Subcutaneous abdominal adipose tissue (tissue), 5 donors: ENCODE measurements around the gene RALB.

Experiments
- H3K27ac ChIP-seq: one replicate; pipeline ENCODE4 v1.7.0; 2013; ENCODE audit warnings: low read depth, mild to moderate bottlenecking, inconsistent platforms, low read length, moderate library complexity
- H3K27me3 ChIP-seq, 5 donors: one replicate each; pipeline ENCODE4 v1.7.0; 2013; ENCODE audit warnings: low read length in 5 of 5, inconsistent platforms in 1 of 5; ENCODE audit not compliant: control insufficient read depth in 5 of 5, insufficient read depth in 4 of 5
- H3K36me3 ChIP-seq, 5 donors: one replicate each; pipeline ENCODE4 v1.7.0; 2013; ENCODE audit warnings: low read length in 5 of 5; ENCODE audit not compliant: control insufficient read depth in 5 of 5, insufficient read depth in 5 of 5
- H3K4me1 ChIP-seq, 5 donors: one replicate each; pipeline ENCODE4 v1.7.0; 2013; ENCODE audit warnings: low read length in 5 of 5, mild to moderate bottlenecking in 3 of 5, moderate library complexity in 1 of 5; ENCODE audit not compliant: control insufficient read depth in 5 of 5, insufficient read depth in 5 of 5
- H3K4me3 ChIP-seq, 5 donors: one replicate each; pipeline ENCODE4 v1.7.0; 2013; ENCODE audit warnings: low read length in 5 of 5, low read depth in 1 of 5
- H3K9ac ChIP-seq, 5 donors: one replicate each; pipeline ENCODE4 v1.7.0; 2013; ENCODE audit warnings: low read length in 5 of 5, mild to moderate bottlenecking in 4 of 5, moderate library complexity in 3 of 5
- H3K9me3 ChIP-seq, 5 donors: one replicate each; pipeline ENCODE4 v1.7.0; 2013; ENCODE audit warnings: low read length in 5 of 5; ENCODE audit not compliant: control insufficient read depth in 5 of 5
- donor health status: healthy.
- donor health status: healthy.
- donor health status: healthy.
- donor health status: healthy.
- donor health status: healthy.

Gene RALB

DNA sequence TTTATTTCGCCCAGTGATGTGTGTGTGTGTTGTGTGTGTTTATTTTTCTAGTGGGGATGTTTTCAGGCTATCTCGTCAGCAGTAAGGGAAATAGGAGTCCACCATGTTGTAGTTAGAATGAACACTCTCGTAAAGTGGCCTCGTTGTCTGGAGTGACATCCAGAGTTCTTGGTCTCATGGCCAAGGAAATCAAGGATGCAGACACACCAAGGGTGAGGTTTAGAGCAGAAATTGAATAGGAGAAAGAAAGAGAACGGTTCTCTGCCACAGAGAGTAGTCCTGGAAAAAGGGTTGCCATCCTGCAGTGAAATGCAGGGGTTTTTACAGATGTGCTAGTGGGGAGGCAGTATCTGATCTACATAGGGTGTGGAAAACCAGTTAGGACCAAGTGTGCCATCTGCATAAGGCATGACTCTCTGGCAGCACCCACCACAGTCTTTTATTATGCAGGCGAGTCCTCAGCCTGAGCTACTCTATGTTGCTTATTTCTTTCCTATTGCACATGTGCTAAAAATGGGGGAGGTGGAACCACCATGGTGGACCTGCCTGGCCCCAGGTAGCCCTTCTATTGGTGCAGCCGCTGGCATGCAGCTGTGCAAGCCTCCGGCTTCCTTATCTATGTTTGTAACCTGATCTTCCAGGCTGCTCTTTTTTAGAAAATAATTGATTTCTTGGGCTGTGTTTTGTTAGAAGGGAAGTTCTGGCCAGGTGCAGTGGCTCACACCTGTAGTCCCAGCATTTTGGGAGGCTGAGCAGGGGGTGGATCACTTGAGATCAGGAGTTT, 23.2 kb downstream of the RALB start:
- Histone ChIP-seq H3K4me1 (peaks cover 0 to 29% (median 18%) of the 10 kb centered on the region in 5 donors), H3K27ac (no peak overlapping the region), H3K27me3 (no peaks in the 10 kb centered on the region), H3K9me3 (peaks cover 0 to 3% (median 0%) of the 10 kb centered on the region in 5 donors), H3K36me3 (peaks cover 0 to 17% (median 15%) of the 10 kb centered on the region in 5 donors), H3K4me3 (no peak overlapping the region), H3K9ac (no peak overlapping the region)

GRCh38 chr2:120277505-120278205, 25.0 kb downstream of the RALB start:
- H3K4me1 ChIP-seq: peaks cover 0 to 29% (median 18%) of the 10 kb centered on the region in 5 donors
- H3K9me3 ChIP-seq: peaks cover 0 to 3% (median 0%) of the 10 kb centered on the region in 5 donors
- H3K9ac ChIP-seq: no peak overlapping the region
- H3K36me3 ChIP-seq: peaks cover 0 to 26% (median 16%) of the 10 kb centered on the region in 5 donors
- H3K27ac ChIP-seq: no peak overlapping the region
- H3K4me3 ChIP-seq: no peak overlapping the region
- no peaks in the 10 kb centered on the region for H3K27me3 ChIP-seq

- Histone ChIP-seq H3K27ac (no peak overlapping the region), H3K9ac (no peak overlapping the region), H3K4me1 (peaks cover 0 to 29% (median 18%) of the 10 kb centered on the region in 5 donors), H3K27me3 (no peaks in the 10 kb centered on the region), H3K4me3 (no peak overlapping the region), H3K36me3 (peaks cover 0 to 26% (median 16%) of the 10 kb centered on the region in 5 donors), H3K9me3 (peaks cover 0 to 3% (median 0%) of the 10 kb centered on the region in 5 donors)
Measured at GRCh38 chr2:120278901-120279300, 26.2 kb downstream of the RALB start.

GRCh38 chr2:120279708-120280107, 27.1 kb downstream of the RALB start:
- H3K27ac ChIP-seq: no peak overlapping the region
- H3K4me3 ChIP-seq: no peak overlapping the region
- peaks cover 0 to 26% (median 18%) of the 10 kb centered on the region in 5 donors for H3K36me3 ChIP-seq
- peaks cover 0 to 29% (median 18%) of the 10 kb centered on the region in 5 donors for H3K4me1 ChIP-seq
- no peak overlapping the region for H3K9ac ChIP-seq
- peaks cover 0 to 3% (median 0%) of the 10 kb centered on the region in 5 donors for H3K9me3 ChIP-seq
- H3K27me3 ChIP-seq: no peaks in the 10 kb centered on the region

- no peaks in the 10 kb centered on the region for H3K27me3 ChIP-seq
- H3K9me3 ChIP-seq: peaks cover 0 to 3% (median 0%) of the 10 kb centered on the region in 5 donors
- H3K36me3 ChIP-seq: peaks cover 0 to 32% (median 16%) of the 10 kb centered on the region in 5 donors
- H3K4me1 ChIP-seq: peaks cover 0 to 13% (median 6%) of the 10 kb centered on the region in 5 donors
- no peak overlapping the region for H3K9ac ChIP-seq
- H3K4me3 ChIP-seq: no peak overlapping the region
- no peak overlapping the region for H3K27ac ChIP-seq
Measured at GRCh38 chr2:120283649-120284048, 31.0 kb downstream of the RALB start.

DNA sequence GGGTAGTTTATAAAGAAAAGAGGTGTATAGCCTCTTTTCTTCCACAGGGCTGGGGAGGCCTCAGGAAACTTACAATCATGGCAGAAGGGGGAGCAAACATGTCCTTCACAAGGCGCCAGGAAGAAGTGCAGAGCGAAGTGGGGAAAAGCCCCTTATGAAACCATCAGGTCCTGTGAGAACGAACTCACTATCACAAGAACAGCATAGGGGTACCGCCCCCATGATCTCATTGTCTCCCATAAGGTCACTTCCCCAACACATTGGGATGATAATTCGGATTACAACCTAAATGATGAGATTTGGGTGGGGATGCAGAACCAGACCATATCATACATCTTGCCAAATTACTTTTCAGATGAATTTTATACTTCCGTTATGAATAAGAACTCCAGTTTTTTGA, 32.4 kb downstream of the RALB start:
- Histone ChIP-seq H3K4me1 (peaks cover 0 to 7% (median 7%) of the 10 kb centered on the region in 5 donors), H3K27me3 (no peaks in the 10 kb centered on the region), H3K9ac (no peak overlapping the region), H3K4me3 (no peak overlapping the region), H3K27ac (no peak overlapping the region), H3K36me3 (peaks cover 0 to 27% (median 12%) of the 10 kb centered on the region in 5 donors), H3K9me3 (no peaks in the 10 kb centered on the region)

- peaks cover 0 to 13% (median 7%) of the 10 kb centered on the region in 5 donors for H3K4me1 ChIP-seq
- peaks cover 4 to 39% (median 15%) of the 10 kb centered on the region in 5 donors for H3K36me3 ChIP-seq
- no peak overlapping the region for H3K4me3 ChIP-seq
- no peak overlapping the region for H3K9ac ChIP-seq
- H3K27ac ChIP-seq: no peak overlapping the region
- no peaks in the 10 kb centered on the region for H3K9me3 ChIP-seq
- H3K27me3 ChIP-seq: no peaks in the 10 kb centered on the region
Measured at GRCh38 chr2:120287183-120288015, 34.7 kb downstream of the RALB start.

DNA sequence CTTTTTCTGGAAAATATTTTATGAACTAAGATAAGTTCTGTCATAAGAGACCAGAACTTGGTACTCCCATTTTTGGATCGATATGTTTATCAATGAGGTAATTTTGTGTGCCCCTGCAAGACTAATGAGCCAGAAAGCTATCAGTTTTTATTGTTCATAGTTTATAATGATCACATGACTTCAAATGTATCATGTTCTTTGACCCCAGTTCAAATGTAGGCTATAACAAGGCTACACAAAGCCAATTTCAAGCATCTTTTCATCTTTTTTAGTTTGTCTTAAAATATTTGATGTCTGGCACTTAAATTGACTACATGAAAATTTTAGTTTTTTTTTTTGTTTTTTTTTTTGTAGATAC, 35.3 kb downstream of the RALB start:
- H3K9me3 ChIP-seq: no peaks in the 10 kb centered on the region

GRCh38 chr2:120289221-120289906, 36.7 kb downstream of the RALB start:
- H3K27ac ChIP-seq: no peak overlapping the region
- H3K27me3 ChIP-seq: no peaks in the 10 kb centered on the region
- H3K36me3 ChIP-seq: peaks cover 14 to 57% (median 29%) of the 10 kb centered on the region in 5 donors
- no peaks in the 10 kb centered on the region for H3K9me3 ChIP-seq
- H3K4me3 ChIP-seq: no peak overlapping the region
- no peak overlapping the region for H3K9ac ChIP-seq
- peaks cover 0 to 13% (median 7%) of the 10 kb centered on the region in 5 donors for H3K4me1 ChIP-seq

More for the DNA sequence above, 35.3 kb downstream of the RALB start:
- Histone ChIP-seq H3K4me1 (peaks cover 0 to 13% (median 7%) of the 10 kb centered on the region in 5 donors), H3K27me3 (no peaks in the 10 kb centered on the region), H3K9ac (no peak overlapping the region), H3K27ac (no peak overlapping the region), H3K36me3 (peaks cover 4 to 43% (median 16%) of the 10 kb centered on the region in 5 donors), H3K4me3 (no peak overlapping the region)
